Kidney epithelial cell (primary cell): ENCODE data around the gene TBC1D23. TPM values are rescaled to one million over a fixed set of nuclear protein-coding genes. Genes with fewer than 3 reads are reported as not detected.

Source experiments
- DNase-seq: peaks from one replicate; pipeline ENCODE4 v3.0.0-alpha.2; 2010; ENCODE audit warnings: low read depth
- H3K27me3 ChIP-seq: 2 replicates; pipeline ENCODE4 v1.6.0; 2011; ENCODE audit warnings: low read length; ENCODE audit not compliant: control insufficient read depth, insufficient read depth
- H3K36me3 ChIP-seq: 2 replicates; pipeline ENCODE4 v1.5.1; 2011; ENCODE audit warnings: low read length; ENCODE audit not compliant: control insufficient read depth, insufficient read depth
- H3K4me3 ChIP-seq: 2 replicates; pipeline ENCODE4 v1.5.1; 2011; ENCODE audit warnings: low read depth, mild to moderate bottlenecking, control low read depth, low read length
- total RNA-seq: library from RNA; depleted of rRNA; stranded (reverse); fragments of >200 nt; gene quantifications from 2 replicates; pipeline ENCODE4 v1.2.3, GENCODE V29; 2015
- TF ChIP-seq, protein P1 (sequence below): IDR thresholded peaks from 2 replicates; pipeline ENCODE4 v1.5.1; 2011; ENCODE audit warnings: mild to moderate bottlenecking, moderate library complexity, low read length, control low read depth, inconsistent platforms; ENCODE audit not compliant: insufficient read depth, poor library complexity, severe bottlenecking

The TBC1D23 gene
- total RNA-seq, 1 donor from 2014 or later, result 38.3 TPM

DNA sequence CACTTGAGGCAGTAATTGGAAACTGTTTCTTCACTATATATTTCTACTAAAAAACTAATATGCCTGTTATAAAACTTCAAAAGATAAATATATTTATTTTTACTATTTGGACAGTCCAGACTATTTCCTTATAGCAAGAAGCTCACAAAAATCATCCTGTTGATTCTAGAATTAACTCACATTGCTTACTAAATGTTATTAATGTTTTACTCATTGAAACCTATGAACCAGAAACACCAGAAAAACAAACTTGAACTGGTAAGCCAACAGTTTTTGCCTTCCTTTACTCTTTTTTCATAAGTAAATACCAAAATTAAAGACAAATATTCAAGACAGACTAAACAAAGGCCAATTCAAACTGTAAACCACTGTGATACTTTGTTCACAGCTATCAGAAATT lies 113.7 kb downstream of the TBC1D23 start:
- no peak overlapping the region for H3K4me3 ChIP-seq
- TF ChIP-seq, protein P1, sequence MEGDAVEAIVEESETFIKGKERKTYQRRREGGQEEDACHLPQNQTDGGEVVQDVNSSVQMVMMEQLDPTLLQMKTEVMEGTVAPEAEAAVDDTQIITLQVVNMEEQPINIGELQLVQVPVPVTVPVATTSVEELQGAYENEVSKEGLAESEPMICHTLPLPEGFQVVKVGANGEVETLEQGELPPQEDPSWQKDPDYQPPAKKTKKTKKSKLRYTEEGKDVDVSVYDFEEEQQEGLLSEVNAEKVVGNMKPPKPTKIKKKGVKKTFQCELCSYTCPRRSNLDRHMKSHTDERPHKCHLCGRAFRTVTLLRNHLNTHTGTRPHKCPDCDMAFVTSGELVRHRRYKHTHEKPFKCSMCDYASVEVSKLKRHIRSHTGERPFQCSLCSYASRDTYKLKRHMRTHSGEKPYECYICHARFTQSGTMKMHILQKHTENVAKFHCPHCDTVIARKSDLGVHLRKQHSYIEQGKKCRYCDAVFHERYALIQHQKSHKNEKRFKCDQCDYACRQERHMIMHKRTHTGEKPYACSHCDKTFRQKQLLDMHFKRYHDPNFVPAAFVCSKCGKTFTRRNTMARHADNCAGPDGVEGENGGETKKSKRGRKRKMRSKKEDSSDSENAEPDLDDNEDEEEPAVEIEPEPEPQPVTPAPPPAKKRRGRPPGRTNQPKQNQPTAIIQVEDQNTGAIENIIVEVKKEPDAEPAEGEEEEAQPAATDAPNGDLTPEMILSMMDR, result no peak
- H3K27me3 ChIP-seq, result no peaks in the 10 kb centered on the region
- no peak for DNase-seq
- no peaks in the 10 kb centered on the region for H3K36me3 ChIP-seq

Other genes starting within 250 kb of the TBC1D23 start
- 14.9 and 15.6 TPM in 2 replicates for gene FILIP1L, start 146.5 kb upstream of the TBC1D23 start, total RNA-seq
- gene NIT2, start 73.8 kb downstream of the TBC1D23 start, total RNA-seq, result 22.7 and 31.0 TPM in 2 replicates
- 32.9 and 39.1 TPM in 2 replicates for gene TOMM70, start 140.1 kb downstream of the TBC1D23 start, total RNA-seq
- gene LNP1, start 140.5 kb downstream of the TBC1D23 start, total RNA-seq, result 1.6 and 2.3 TPM in 2 replicates
- 10.2 and 10.5 TPM in 2 replicates for gene TMEM45A, start 231.6 kb downstream of the TBC1D23 start, total RNA-seq